Measurements from ENCODE around the gene CUL1. TPM values are rescaled to one million over a fixed set of nuclear protein-coding genes. Genes with fewer than 3 reads are reported as not detected.

Gene CUL1
- total and polyA plus RNA-seq, 2 experiments from 2014 or later = 35.6 to 71.3 TPM

DNA sequence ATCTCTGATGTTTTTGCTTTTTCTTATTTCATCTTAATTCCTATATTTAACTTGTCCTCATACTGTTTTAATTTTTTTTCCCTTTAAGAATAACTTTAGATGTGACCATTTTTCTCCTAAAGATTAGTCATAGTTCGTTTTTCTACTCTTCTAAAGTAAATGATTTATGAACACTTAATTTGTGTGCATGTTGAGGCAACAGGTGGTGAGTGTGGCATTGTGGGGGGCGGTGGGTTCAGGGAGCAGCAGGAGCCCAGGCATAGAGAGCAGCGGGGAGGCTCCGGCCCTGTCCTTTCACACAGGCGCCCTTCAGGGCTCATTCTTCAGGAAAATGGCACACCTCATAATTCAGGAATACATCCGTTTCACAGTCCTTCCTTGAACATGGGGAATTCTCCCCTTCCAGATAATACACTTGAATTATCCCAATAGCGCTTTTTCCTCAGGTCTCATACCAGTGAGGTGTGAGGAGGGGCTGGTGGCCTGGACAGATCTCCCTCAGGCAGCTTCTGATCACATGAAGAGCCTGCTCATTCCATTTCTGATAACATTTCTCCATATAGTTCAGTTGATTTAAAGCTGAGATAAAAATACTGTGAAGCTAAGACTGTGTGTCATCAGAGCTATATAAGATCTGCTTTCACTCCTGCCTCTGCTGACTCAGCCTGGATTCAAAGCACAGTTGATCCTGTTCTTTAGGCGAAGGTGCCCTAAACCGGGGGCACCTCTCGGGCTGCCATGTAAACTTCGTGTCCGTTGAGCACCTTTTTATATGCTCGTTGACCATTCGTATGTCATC is 40.2 kb downstream of the CUL1 start (continued):
- TF ChIP-seq, protein P1, sequence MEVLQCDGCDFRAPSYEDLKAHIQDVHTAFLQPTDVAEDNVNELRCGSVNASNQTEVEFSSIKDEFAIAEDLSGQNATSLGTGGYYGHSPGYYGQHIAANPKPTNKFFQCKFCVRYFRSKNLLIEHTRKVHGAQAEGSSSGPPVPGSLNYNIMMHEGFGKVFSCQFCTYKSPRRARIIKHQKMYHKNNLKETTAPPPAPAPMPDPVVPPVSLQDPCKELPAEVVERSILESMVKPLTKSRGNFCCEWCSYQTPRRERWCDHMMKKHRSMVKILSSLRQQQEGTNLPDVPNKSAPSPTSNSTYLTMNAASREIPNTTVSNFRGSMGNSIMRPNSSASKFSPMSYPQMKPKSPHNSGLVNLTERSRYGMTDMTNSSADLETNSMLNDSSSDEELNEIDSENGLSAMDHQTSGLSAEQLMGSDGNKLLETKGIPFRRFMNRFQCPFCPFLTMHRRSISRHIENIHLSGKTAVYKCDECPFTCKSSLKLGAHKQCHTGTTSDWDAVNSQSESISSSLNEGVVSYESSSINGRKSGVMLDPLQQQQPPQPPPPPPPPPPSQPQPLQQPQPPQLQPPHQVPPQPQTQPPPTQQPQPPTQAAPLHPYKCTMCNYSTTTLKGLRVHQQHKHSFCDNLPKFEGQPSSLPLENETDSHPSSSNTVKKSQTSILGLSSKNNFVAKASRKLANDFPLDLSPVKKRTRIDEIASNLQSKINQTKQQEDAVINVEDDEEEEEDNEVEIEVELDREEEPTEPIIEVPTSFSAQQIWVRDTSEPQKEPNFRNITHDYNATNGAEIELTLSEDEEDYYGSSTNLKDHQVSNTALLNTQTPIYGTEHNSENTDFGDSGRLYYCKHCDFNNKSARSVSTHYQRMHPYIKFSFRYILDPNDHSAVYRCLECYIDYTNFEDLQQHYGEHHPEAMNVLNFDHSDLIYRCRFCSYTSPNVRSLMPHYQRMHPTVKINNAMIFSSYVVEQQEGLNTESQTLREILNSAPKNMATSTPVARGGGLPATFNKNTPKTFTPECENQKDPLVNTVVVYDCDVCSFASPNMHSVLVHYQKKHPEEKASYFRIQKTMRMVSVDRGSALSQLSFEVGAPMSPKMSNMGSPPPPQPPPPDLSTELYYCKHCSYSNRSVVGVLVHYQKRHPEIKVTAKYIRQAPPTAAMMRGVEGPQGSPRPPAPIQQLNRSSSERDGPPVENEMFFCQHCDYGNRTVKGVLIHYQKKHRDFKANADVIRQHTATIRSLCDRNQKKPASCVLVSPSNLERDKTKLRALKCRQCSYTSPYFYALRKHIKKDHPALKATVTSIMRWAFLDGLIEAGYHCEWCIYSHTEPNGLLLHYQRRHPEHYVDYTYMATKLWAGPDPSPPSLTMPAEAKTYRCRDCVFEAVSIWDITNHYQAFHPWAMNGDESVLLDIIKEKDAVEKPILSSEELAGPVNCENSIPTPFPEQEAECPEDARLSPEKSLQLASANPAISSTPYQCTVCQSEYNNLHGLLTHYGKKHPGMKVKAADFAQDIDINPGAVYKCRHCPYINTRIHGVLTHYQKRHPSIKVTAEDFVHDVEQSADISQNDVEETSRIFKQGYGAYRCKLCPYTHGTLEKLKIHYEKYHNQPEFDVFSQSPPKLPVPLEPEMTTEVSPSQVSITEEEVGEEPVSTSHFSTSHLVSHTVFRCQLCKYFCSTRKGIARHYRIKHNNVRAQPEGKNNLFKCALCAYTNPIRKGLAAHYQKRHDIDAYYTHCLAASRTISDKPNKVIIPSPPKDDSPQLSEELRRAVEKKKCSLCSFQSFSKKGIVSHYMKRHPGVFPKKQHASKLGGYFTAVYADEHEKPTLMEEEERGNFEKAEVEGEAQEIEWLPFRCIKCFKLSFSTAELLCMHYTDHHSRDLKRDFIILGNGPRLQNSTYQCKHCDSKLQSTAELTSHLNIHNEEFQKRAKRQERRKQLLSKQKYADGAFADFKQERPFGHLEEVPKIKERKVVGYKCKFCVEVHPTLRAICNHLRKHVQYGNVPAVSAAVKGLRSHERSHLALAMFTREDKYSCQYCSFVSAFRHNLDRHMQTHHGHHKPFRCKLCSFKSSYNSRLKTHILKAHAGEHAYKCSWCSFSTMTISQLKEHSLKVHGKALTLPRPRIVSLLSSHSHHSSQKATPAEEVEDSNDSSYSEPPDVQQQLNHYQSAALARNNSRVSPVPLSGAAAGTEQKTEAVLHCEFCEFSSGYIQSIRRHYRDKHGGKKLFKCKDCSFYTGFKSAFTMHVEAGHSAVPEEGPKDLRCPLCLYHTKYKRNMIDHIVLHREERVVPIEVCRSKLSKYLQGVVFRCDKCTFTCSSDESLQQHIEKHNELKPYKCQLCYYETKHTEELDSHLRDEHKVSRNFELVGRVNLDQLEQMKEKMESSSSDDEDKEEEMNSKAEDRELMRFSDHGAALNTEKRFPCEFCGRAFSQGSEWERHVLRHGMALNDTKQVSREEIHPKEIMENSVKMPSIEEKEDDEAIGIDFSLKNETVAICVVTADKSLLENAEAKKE (CRISPR knock-in tag; IDR thresholded peaks at IDR 0.05) = no peak
- TF ChIP-seq, protein P2, sequence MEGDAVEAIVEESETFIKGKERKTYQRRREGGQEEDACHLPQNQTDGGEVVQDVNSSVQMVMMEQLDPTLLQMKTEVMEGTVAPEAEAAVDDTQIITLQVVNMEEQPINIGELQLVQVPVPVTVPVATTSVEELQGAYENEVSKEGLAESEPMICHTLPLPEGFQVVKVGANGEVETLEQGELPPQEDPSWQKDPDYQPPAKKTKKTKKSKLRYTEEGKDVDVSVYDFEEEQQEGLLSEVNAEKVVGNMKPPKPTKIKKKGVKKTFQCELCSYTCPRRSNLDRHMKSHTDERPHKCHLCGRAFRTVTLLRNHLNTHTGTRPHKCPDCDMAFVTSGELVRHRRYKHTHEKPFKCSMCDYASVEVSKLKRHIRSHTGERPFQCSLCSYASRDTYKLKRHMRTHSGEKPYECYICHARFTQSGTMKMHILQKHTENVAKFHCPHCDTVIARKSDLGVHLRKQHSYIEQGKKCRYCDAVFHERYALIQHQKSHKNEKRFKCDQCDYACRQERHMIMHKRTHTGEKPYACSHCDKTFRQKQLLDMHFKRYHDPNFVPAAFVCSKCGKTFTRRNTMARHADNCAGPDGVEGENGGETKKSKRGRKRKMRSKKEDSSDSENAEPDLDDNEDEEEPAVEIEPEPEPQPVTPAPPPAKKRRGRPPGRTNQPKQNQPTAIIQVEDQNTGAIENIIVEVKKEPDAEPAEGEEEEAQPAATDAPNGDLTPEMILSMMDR (conservative IDR thresholded peaks at IDR 0.05; ENCODE audit: low read depth in 2 of 2) = no peak
- TF ChIP-seq NANOG (IDR thresholded peaks at IDR 0.05; ENCODE audit: borderline replicate concordance) (no peak), EZH2 (IDR thresholded peaks at IDR 0.05; ENCODE audit: low read depth, unreplicated experiment) (no peak)

DNA sequence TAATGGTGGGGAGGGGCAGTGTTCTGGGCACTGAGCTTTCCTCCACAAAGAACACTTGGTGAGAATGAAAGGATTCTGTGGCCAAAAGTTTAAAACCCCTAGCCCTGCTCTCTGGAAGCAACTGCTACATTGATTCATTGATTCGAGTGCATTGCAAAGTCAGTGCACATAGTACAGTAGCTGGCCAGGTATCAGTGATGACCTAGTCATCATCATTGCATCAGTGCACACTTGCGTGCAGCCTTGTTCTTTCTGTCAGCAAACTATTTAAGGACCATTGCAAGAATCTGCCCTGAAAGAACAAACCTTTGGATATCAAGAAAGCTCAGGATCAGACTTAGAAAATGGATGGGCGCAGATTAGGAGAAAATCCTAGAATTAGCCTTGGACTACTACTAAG is 47.4 kb downstream of the CUL1 start:
- Histone ChIP-seq H3K9me2 (ENCODE audit: insufficient read depth) (no peaks in the 10 kb centered on the region; the same call in 1 of the 2 replicates), H2AFZ (no peak overlapping the region), H3K36me3 (ENCODE audit: insufficient read depth) (peaks cover 1% of the 10 kb centered on the region; the same call in 1 of the 2 replicates), H3K4me3 (peak overlapping the region; percentile 16; the same call in 1 of the 2 replicates), H3K27me3 (ENCODE audit: insufficient read depth) (no peaks in the 10 kb centered on the region), H3K79me2 (replicated peaks; ENCODE audit: insufficient read depth) (peaks cover 67% of the 10 kb centered on the region), H3F3A (replicated peaks; ENCODE audit: low read depth) (no peaks in the 10 kb centered on the region), H3K4me2 (peak overlapping the region; percentile 66), H3K27ac (ENCODE audit: low read depth) (peak overlapping the region; percentile 62), H3K4me1 (ENCODE audit: insufficient read depth) (peaks cover 31% of the 10 kb centered on the region), H4K20me1 (replicated peaks; ENCODE audit: insufficient read depth) (no peaks in the 10 kb centered on the region)
- Mint-ChIP-seq H3K4me1 (peaks cover 34% of the 10 kb centered on the region), H3K27me3 (ENCODE audit: insufficient read depth, low read depth, poor library complexity) (peaks cover 4% of the 10 kb centered on the region), H3K9me3 (peaks cover 3% of the 10 kb centered on the region; the same call in 2 of the 3 replicates), H3K27ac (peak overlapping the region; percentile 82), H3K4me3 (no peak overlapping the region), H3K36me3 (ENCODE audit: low read depth) (peaks cover 47% of the 10 kb centered on the region)
- no peak; the same call in 2 of the 3 replicates for ATAC-seq
- DNase-seq (ENCODE audit: low spot score) = no peak
- TF ChIP-seq JUNB (IDR thresholded peaks at IDR 0.05; ENCODE audit: unreplicated experiment) = no peak
- no peak for TF ChIP-seq ZNF114 (CRISPR knock-in tag; IDR thresholded peaks at IDR 0.05)
- no peak for TF ChIP-seq ZNF331 (CRISPR knock-in tag; IDR thresholded peaks at IDR 0.05; ENCODE audit: low read depth)
- TF ChIP-seq, protein P3, sequence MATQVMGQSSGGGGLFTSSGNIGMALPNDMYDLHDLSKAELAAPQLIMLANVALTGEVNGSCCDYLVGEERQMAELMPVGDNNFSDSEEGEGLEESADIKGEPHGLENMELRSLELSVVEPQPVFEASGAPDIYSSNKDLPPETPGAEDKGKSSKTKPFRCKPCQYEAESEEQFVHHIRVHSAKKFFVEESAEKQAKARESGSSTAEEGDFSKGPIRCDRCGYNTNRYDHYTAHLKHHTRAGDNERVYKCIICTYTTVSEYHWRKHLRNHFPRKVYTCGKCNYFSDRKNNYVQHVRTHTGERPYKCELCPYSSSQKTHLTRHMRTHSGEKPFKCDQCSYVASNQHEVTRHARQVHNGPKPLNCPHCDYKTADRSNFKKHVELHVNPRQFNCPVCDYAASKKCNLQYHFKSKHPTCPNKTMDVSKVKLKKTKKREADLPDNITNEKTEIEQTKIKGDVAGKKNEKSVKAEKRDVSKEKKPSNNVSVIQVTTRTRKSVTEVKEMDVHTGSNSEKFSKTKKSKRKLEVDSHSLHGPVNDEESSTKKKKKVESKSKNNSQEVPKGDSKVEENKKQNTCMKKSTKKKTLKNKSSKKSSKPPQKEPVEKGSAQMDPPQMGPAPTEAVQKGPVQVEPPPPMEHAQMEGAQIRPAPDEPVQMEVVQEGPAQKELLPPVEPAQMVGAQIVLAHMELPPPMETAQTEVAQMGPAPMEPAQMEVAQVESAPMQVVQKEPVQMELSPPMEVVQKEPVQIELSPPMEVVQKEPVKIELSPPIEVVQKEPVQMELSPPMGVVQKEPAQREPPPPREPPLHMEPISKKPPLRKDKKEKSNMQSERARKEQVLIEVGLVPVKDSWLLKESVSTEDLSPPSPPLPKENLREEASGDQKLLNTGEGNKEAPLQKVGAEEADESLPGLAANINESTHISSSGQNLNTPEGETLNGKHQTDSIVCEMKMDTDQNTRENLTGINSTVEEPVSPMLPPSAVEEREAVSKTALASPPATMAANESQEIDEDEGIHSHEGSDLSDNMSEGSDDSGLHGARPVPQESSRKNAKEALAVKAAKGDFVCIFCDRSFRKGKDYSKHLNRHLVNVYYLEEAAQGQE (IDR thresholded peaks at IDR 0.05; ENCODE audit: unreplicated experiment) = no peak
- TF ChIP-seq, protein P2 (conservative IDR thresholded peaks at IDR 0.05; ENCODE audit: low read depth in 2 of 2) = no peak
- TF ChIP-seq EZH2phosphoT487 (IDR thresholded peaks at IDR 0.05; ENCODE audit: unreplicated experiment) = no peak
- TF ChIP-seq STAT1 (IDR thresholded peaks at IDR 0.05; ENCODE audit: unreplicated experiment) = no peak
